H1 (cell line): Measurements from ENCODE around the gene SMARCA1. TPM values are rescaled to one million over a fixed set of nuclear protein-coding genes. Genes with fewer than 3 reads are reported as not detected.

ENCODE experiments used
- CTCF ChIA-PET: fragments of 300-600 bp; sonication (Branson Sonifier 250); formaldehyde crosslinking; loops from one replicate; lab custom pipeline; 2021; ENCODE audit not compliant: partially characterized antibody; lab: Charles Lee
- POLR2A ChIA-PET: fragments of 300-600 bp; sonication (Branson Sonifier 250); formaldehyde crosslinking; loops from one replicate; lab custom pipeline; 2021; ENCODE audit warnings: inconsistent platforms; ENCODE audit not compliant: partially characterized antibody; lab: Charles Lee
- DNase-seq, 2 experiments: peaks; one replicate each; pipeline versions ENCODE4 v3.0.0 to v3.0.0-alpha.2; 2010 to 2022; ENCODE audit warnings: low spot score in 2 of 2, low read depth in 1 of 2, mixed read lengths in 1 of 2
- FAIRE-seq: peaks from 2 replicates; lab custom pipeline; 2011; peaks lifted over from hg19 to GRCh38; lab: Jason Lieb, UNC
- H2AFZ ChIP-seq: 2 replicates; pipeline ENCODE4 v1.8.1; 2012; ENCODE audit warnings: low read length, inconsistent platforms
- H2AK5ac ChIP-seq: 2 replicates; pipeline ENCODE4 v1.6.1; 2013; ENCODE audit warnings: low read depth, low read length
- H2BK120ac ChIP-seq: replicated peaks from 2 replicates; pipeline ENCODE3; 2013; ENCODE audit warnings: low read depth, low read length, inconsistent platforms
- H2BK12ac ChIP-seq: 2 replicates; pipeline ENCODE4 v1.6.1; 2013; ENCODE audit warnings: low read depth, low read length
- H2BK15ac ChIP-seq: 2 replicates; pipeline ENCODE4 v1.6.1; 2013; ENCODE audit warnings: low read length
- H2BK20ac ChIP-seq: 2 replicates; pipeline ENCODE4 v1.6.1; 2013; ENCODE audit warnings: low read length
- H2BK5ac ChIP-seq: 2 replicates; pipeline ENCODE4 v1.6.1; 2013; ENCODE audit warnings: low read depth, low read length
- H3K14ac ChIP-seq: 2 replicates; pipeline ENCODE4 v1.6.1; 2013; ENCODE audit warnings: inconsistent platforms; ENCODE audit not compliant: insufficient read length
- H3K18ac ChIP-seq: 2 replicates; pipeline ENCODE4 v1.6.1; 2013; ENCODE audit warnings: low read length; ENCODE audit errors: extremely low read depth
- H3K23ac ChIP-seq: 2 replicates; pipeline ENCODE4 v1.6.1; 2013; ENCODE audit warnings: inconsistent platforms; ENCODE audit not compliant: insufficient read length
- H3K23me2 ChIP-seq: 2 replicates; pipeline ENCODE4 v1.6.1; 2013; ENCODE audit warnings: low read depth, low read length
- H3K27ac ChIP-seq: 2 replicates; pipeline ENCODE4 v1.6.1; 2011; ENCODE audit warnings: low read depth, low read length, inconsistent platforms
- H3K27me3 ChIP-seq, 4 experiments: replicated peaks in 1 of 4; 1 replicate in 1 of 4; 2 replicates in 3 of 4; pipeline versions ENCODE4 v1.6.1 to v1.8.1; 2011 to 2013; ENCODE audit warnings: low read length in 3 of 4, mild to moderate bottlenecking in 3 of 4, inconsistent platforms in 2 of 4, mixed read lengths in 2 of 4, moderate library complexity in 1 of 4; ENCODE audit not compliant: control insufficient read depth in 3 of 4, insufficient read depth in 3 of 4; ENCODE audit errors: extremely low read depth in 1 of 4
- H3K36me3 ChIP-seq, 4 experiments: 2 replicates each; pipeline versions ENCODE4 v1.6.1 to v1.8.1; 2011 to 2013; ENCODE audit warnings: mild to moderate bottlenecking in 4 of 4, low read length in 3 of 4, moderate library complexity in 2 of 4, control low read depth in 1 of 4, inconsistent platforms in 1 of 4; ENCODE audit not compliant: insufficient read depth in 4 of 4, control insufficient read depth in 2 of 4
- H3K4ac ChIP-seq: replicated peaks from 2 replicates; pipeline ENCODE3; 2013; ENCODE audit warnings: low read length, low read depth, mixed read lengths, inconsistent platforms; ENCODE audit not compliant: insufficient read length
- H3K4me1 ChIP-seq, 4 experiments: replicated peaks in 1 of 4; 1 replicate in 1 of 4; 2 replicates in 3 of 4; pipeline versions ENCODE4 v1.6.1 to v1.8.1; 2011 to 2013; ENCODE audit warnings: low read length in 3 of 4, inconsistent platforms in 2 of 4, mixed read lengths in 1 of 4; ENCODE audit not compliant: insufficient read depth in 4 of 4, control insufficient read depth in 3 of 4
- H3K4me2 ChIP-seq, 2 experiments: 2 replicates each; pipeline versions ENCODE4 v1.6.1 to v1.8.1; 2011 to 2013; ENCODE audit warnings: low read depth in 2 of 2, low read length in 2 of 2, control low read depth in 1 of 2, inconsistent platforms in 1 of 2, mild to moderate bottlenecking in 1 of 2; ENCODE audit not compliant: insufficient read depth in 1 of 2
- H3K4me3 ChIP-seq, 4 experiments: fragments of 200-600, 300-600 bp in 1 of 4; sonication (generic), shearing (Covaris generic), sonication (Bioruptor Twin) in 1 of 4; 2 replicates each; pipeline versions ENCODE4 v1.5.1 to v1.8.1; 2011 to 2016; ENCODE audit warnings: low read length in 4 of 4, low read depth in 3 of 4, control low read depth in 2 of 4, inconsistent platforms in 2 of 4, mild to moderate bottlenecking in 2 of 4, mixed read lengths in 1 of 4, moderate library complexity in 1 of 4; ENCODE audit not compliant: insufficient read depth in 2 of 4; ENCODE audit errors: extremely low read depth in 1 of 4
- H3K56ac ChIP-seq: replicated peaks from 2 replicates; pipeline ENCODE3; 2013; ENCODE audit warnings: low read depth, mild to moderate bottlenecking, mixed read lengths, low read length, inconsistent platforms; ENCODE audit not compliant: insufficient read length
- H3K79me1 ChIP-seq: 2 replicates; pipeline ENCODE4 v1.6.1; 2013; ENCODE audit warnings: low read depth, low read length, control low read depth
- H3K79me2 ChIP-seq, 2 experiments: 2 replicates each; pipeline versions ENCODE4 v1.6.1 to v1.8.1; 2012 to 2013; ENCODE audit warnings: low read length in 2 of 2, mild to moderate bottlenecking in 2 of 2, inconsistent platforms in 1 of 2; ENCODE audit not compliant: insufficient read depth in 2 of 2, control insufficient read depth in 1 of 2
- H3K9ac ChIP-seq, 4 experiments: replicated peaks in 1 of 4; 1 replicate in 1 of 4; 2 replicates in 3 of 4; pipeline versions ENCODE4 v1.6.1 to v1.8.1; 2011 to 2013; ENCODE audit warnings: low read depth in 3 of 4, low read length in 3 of 4, control low read depth in 2 of 4, mild to moderate bottlenecking in 2 of 4, moderate library complexity in 2 of 4, inconsistent platforms in 1 of 4; ENCODE audit errors: extremely low read depth in 1 of 4
- H3K9me3 ChIP-seq, 2 experiments: 2 replicates each; pipeline versions ENCODE4 v1.6.1 to v1.8.1; 2012 to 2013; ENCODE audit warnings: mild to moderate bottlenecking in 2 of 2, moderate library complexity in 2 of 2, control low read depth in 1 of 2, inconsistent platforms in 1 of 2, low read depth in 1 of 2, low read length in 1 of 2, mixed read lengths in 1 of 2; ENCODE audit not compliant: insufficient read depth in 2 of 2
- H4K20me1 ChIP-seq, 2 experiments: replicated peaks in 1 of 2; 2 replicates each; pipeline versions ENCODE3 to v1.8.1; 2011 to 2013; ENCODE audit warnings: inconsistent platforms in 2 of 2, low read length in 2 of 2, mild to moderate bottlenecking in 1 of 2; ENCODE audit not compliant: insufficient read depth in 2 of 2, control insufficient read depth in 1 of 2
- H4K5ac ChIP-seq: 2 replicates; pipeline ENCODE4 v1.6.1; 2013; ENCODE audit warnings: low read length, low read depth, mixed read lengths, inconsistent platforms; ENCODE audit not compliant: insufficient read length
- H4K8ac ChIP-seq: 2 replicates; pipeline ENCODE4 v1.8.0; 2013; ENCODE audit warnings: mild to moderate bottlenecking, moderate library complexity, low read length, inconsistent platforms; ENCODE audit not compliant: insufficient read depth; ENCODE audit errors: extremely low read depth
- H4K91ac ChIP-seq: replicated peaks from 2 replicates; pipeline ENCODE3; 2013; ENCODE audit warnings: low read length, mixed read lengths, inconsistent platforms; ENCODE audit not compliant: insufficient read length
- ASH2L ChIP-seq: fragments of 200-600, 300-600 bp; sonication (generic); IDR thresholded peaks from one replicate; pipeline ENCODE4 v1.7.1; 2017; ENCODE audit warnings: low read length
- CBX8 ChIP-seq: fragments of 300-800, 300-1000 bp; sonication (generic); IDR thresholded peaks from 2 replicates; pipeline ENCODE4 v1.7.1; 2016; ENCODE audit warnings: low read depth, low read length, borderline replicate concordance
- E2F6 ChIP-seq: IDR thresholded peaks from 2 replicates; pipeline ENCODE4 v1.6.1; 2012; ENCODE audit warnings: inconsistent platforms
- EGR1 ChIP-seq: IDR thresholded peaks from 2 replicates; pipeline ENCODE4 v1.6.1; 2011; ENCODE audit warnings: low read depth, low read length, borderline replicate concordance
- EP300 ChIP-seq, 2 experiments: IDR thresholded peaks; 1 replicate in 1 of 2; 2 replicates in 1 of 2; pipeline ENCODE4 v1.6.1; 2011 to 2012; ENCODE audit warnings: low read depth in 2 of 2, low read length in 2 of 2, mild to moderate bottlenecking in 2 of 2, borderline replicate concordance in 1 of 2, inconsistent platforms in 1 of 2, moderate library complexity in 1 of 2
- HDAC6 ChIP-seq: IDR thresholded peaks from one replicate; pipeline ENCODE4 v1.7.1; 2012; ENCODE audit warnings: low read depth, mild to moderate bottlenecking, inconsistent platforms, low read length, moderate library complexity
- JUND ChIP-seq: IDR thresholded peaks from 2 replicates; pipeline ENCODE4 v1.6.1; 2011; ENCODE audit warnings: mild to moderate bottlenecking, improper control_type of control experiment, low read length
- KDM5A ChIP-seq: fragments of 200-600 bp; IDR thresholded peaks from 2 replicates; pipeline ENCODE4 v1.7.1; 2012; ENCODE audit warnings: mild to moderate bottlenecking, low read length, inconsistent platforms, mixed read lengths
- NANOG ChIP-seq: IDR thresholded peaks from 2 replicates; pipeline ENCODE4 v1.6.1; 2011; ENCODE audit warnings: low read length, low read depth, mild to moderate bottlenecking, inconsistent platforms; ENCODE audit not compliant: insufficient read depth, poor library complexity, severe bottlenecking
- SIX5 ChIP-seq: IDR thresholded peaks from 2 replicates; pipeline ENCODE4 v1.6.1; 2011; ENCODE audit warnings: mild to moderate bottlenecking, low read depth, low read length
- SP4 ChIP-seq: IDR thresholded peaks from 2 replicates; pipeline ENCODE4 v1.6.1; 2012; ENCODE audit warnings: low read length, inconsistent platforms
- SUZ12 ChIP-seq: fragments of 200-600 bp; sonication (generic); IDR thresholded peaks from 2 replicates; pipeline ENCODE4 v1.6.1; 2012; ENCODE audit warnings: mild to moderate bottlenecking, inconsistent platforms, low read length, moderate library complexity, mixed read lengths
- WGBS, 2 experiments: shearing (Covaris generic) in 1 of 2; methylation state at CpG; one replicate each; pipeline versions ENCODE4 v1.1.6 to v1.1.7; 2013 to 2015; ENCODE audit warnings: low lambda C conversion rate in 2 of 2, mixed read lengths in 2 of 2, inconsistent platforms in 1 of 2, low coverage in 1 of 2, missing lambda C conversion rate in 1 of 2; ENCODE audit not compliant: insufficient replicate concordance in 2 of 2, insufficient coverage in 1 of 2, insufficient read length in 1 of 2; ENCODE audit errors: extremely low coverage in 1 of 2, missing lambda C conversion rate in 1 of 2; 5-methylcytosine and 5-hydroxymethylcytosine counted together
- polyA plus RNA-seq, 7 experiments: library from polyadenylated mRNA; depleted of rRNA in 3 of 7; stranded (reverse) in 5 of 7; unstranded in 2 of 7; fragments of >200 nt in 5 of 7; fragments of 200-250 nt in 2 of 7; gene quantifications; 1 replicate in 5 of 7; 2 replicates in 1 of 7; 4 replicates in 1 of 7; pipeline versions ENCODE4 v1.2.1 to v1.2.3, GENCODE V29; 2011 to 2013; ENCODE audit warnings: missing spikeins in 2 of 7, mixed read lengths in 2 of 7
- total RNA-seq: library from RNA; stranded (reverse); fragmentation: NEBNext Ultra II Directional; extraction: Animal tissue kit (Norgen Biotek cat#: 25700); gene quantifications from 2 replicates; pipeline ENCODE4 v1.2.1, GENCODE V29; 2021

The SMARCA1 gene
- total and polyA plus RNA-seq, 2 of the 8 experiments (the other 6 are each of a cell fraction or from before 2014, with no cell fraction given) = 13.1 to 54.4 TPM

- no peak overlapping the region for H3K4me2 ChIP-seq
- CTCF ChIA-PET = interaction anchor here (0.6 kb wide), 1 partner anchor 18 kb away, joined by 3 read pairs; no protein-coding TSS in a partner anchor
- no peak overlapping the region for H2BK20ac ChIP-seq
- H3K18ac ChIP-seq = no peak overlapping the region
- H3K14ac ChIP-seq = no peak overlapping the region
- H2AK5ac ChIP-seq = no peak overlapping the region
- H3K27ac ChIP-seq = no peak overlapping the region
- H2BK5ac ChIP-seq = no peak overlapping the region
- H3K56ac ChIP-seq = no peak overlapping the region
- H3K79me2 ChIP-seq = no peaks in the 10 kb centered on the region
- H4K20me1 ChIP-seq = no peaks in the 10 kb centered on the region
- no peak overlapping the region for H2BK120ac ChIP-seq
- TF ChIP-seq SIX5 (no peak), HDAC6 (no peak), EP300 (IDR thresholded peaks at IDR 0.05; ENCODE audit: borderline replicate concordance in 1 of 2, low read depth in 2 of 2, low read length in 2 of 2) (no peak), SP4 (no peak), SUZ12 (no peak), CBX8 (no peak), EGR1 (no peak), JUND (no peak), NANOG (no peak), ASH2L (no peak), KDM5A (no peak), E2F6 (no peak)
- TF ChIP-seq, all 59 proteins: peak for 0
- no peak overlapping the region for H3K9ac ChIP-seq
- H3K27me3 ChIP-seq = no peaks in the 10 kb centered on the region
- H3K4ac ChIP-seq = no peak overlapping the region
- H3K9me3 ChIP-seq = no peaks in the 10 kb centered on the region
- no peaks in the 10 kb centered on the region for H3K79me1 ChIP-seq
- no peak overlapping the region for H3K4me3 ChIP-seq
- H2AFZ ChIP-seq = no peak overlapping the region
- H3K36me3 ChIP-seq = peaks cover 3 to 56% (median 13%) of the 10 kb centered on the region in 4 experiments
- no peak for DNase-seq
- no peak overlapping the region for H4K5ac ChIP-seq
- H4K91ac ChIP-seq = no peak overlapping the region
- no peaks in the 10 kb centered on the region for H3K4me1 ChIP-seq
- 89% methylated on average over 2 of the region's 5 CpGs; no CpG with 5 or more reads in 1 of the 2 experiments for WGBS, 2 experiments
- no peak overlapping the region for H3K23ac ChIP-seq
- H3K23me2 ChIP-seq = no peaks in the 10 kb centered on the region
- no peak overlapping the region for H2BK12ac ChIP-seq
- POLR2A ChIA-PET = interaction anchor here (0.6 kb wide), 1 partner anchor 99 kb away, joined by 4 read pairs; no protein-coding TSS in a partner anchor
- no peak for FAIRE-seq
- no peak overlapping the region for H4K8ac ChIP-seq
- H2BK15ac ChIP-seq = no peak overlapping the region
These were observed 27.4 kb downstream of the SMARCA1 start for GRCh38 chrX:129495900-129496299.
